Measurements from ENCODE around the gene NOL4. TPM values are rescaled to one million over a fixed set of nuclear protein-coding genes. Genes with fewer than 3 reads are reported as not detected.
"Not testable (repeated sequence)": the region's sequence is repeated elsewhere in the genome, so short reads cannot be mapped to it uniquely, and the experiment has no call there.

Gene NOL4, protein sequence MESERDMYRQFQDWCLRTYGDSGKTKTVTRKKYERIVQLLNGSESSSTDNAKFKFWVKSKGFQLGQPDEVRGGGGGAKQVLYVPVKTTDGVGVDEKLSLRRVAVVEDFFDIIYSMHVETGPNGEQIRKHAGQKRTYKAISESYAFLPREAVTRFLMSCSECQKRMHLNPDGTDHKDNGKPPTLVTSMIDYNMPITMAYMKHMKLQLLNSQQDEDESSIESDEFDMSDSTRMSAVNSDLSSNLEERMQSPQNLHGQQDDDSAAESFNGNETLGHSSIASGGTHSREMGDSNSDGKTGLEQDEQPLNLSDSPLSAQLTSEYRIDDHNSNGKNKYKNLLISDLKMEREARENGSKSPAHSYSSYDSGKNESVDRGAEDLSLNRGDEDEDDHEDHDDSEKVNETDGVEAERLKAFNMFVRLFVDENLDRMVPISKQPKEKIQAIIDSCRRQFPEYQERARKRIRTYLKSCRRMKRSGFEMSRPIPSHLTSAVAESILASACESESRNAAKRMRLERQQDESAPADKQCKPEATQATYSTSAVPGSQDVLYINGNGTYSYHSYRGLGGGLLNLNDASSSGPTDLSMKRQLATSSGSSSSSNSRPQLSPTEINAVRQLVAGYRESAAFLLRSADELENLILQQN
- polyA plus RNA-seq (ENCODE audit: insufficient read length in 12 of 12), result 1 to 10 TPM in 1 of 12 donors, under 1 TPM in 9, not detected in 2; 0.16 to 6.5 (median 0.24) TPM
- long read RNA-seq, donor 1, partial matches to known transcripts, result 0 of 1 reads
- long read RNA-seq, donor 1, other reads (novel, unspliced or antisense), result 0 of 1 reads
- long read RNA-seq, donor 2, result 0 reads
- long read RNA-seq, donor 3, result 0 reads
- long read RNA-seq, donor 4, result 0 reads
- long read RNA-seq, donor 5, result 0 reads
- long read RNA-seq, donor 6, result 0 reads
- long read RNA-seq, donor 7, result 0 reads
- long read RNA-seq, donor 8, result 0 reads
- long read RNA-seq, donor 9, result 0 reads
- long read RNA-seq, donor 10, result 0 reads
- long read RNA-seq, donor 11, result 0 reads

DNA sequence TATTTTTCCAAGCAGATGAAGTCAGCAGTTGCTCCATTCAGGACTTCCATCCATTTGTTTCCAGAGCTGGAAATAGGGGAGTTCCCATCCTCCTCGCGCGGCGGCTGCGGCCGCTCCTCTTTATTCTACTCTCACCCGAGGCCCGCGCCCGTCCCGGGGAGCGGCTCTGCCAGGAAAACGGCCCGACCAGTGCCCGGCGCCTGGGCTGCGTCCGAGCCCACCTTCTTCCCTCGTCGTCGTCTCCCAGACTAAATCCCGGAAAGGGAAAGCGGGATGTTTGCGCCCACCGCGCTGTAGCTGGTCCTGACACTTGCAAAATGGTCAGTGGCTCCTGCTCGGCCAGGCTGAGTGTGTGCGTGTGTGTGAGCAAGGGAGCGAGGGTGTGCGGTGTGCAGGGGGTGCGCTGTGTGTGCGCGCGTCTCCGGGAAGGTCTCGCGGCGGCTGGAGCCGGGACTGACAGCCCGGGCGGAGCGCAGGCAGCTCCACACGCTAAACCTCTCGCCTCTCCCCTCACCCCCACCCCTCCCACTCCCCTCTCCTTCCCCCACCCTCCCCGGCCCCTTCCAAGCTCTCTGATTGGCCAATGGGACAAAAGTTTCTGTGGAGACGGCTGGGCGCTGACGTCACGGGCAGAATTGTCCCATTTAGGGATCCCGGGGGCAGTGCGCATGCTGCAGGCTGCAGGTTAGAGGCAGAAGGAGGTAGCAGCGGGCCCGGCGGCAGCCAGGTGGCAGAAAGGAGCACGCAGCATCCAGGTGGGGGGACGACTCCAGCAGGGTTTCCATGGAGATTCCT lies at the start of gene NOL4:
Gene NOL4, minus strand, starts transcription at position 491 of the 795 bp plus-strand sequence. CDS start 1,660 bp downstream, outside the sequence.
- DNase-seq, result peak; percentile 54

DNA sequence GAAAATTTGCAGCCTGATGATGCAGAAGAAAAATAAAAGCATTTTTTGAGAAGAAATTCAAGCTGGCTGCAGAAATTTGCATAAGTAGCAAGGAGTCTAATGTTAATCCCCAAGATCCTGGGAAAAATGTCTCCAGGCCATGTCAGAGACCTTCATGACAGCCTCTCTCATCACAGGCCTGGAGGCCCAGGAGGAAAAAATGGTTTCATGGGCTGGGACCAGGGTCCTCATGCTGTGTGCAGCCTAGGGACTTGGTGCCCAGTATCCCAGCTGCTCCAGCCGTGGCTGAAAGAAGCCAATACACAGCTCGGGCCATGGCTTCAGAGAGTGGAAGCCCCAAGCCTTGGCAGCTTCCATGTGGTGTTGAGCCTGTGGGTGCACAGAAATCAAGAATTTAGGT lies 41.3 kb upstream of the NOL4 start:
- DNase-seq, result not testable (repeated sequence)

DNA sequence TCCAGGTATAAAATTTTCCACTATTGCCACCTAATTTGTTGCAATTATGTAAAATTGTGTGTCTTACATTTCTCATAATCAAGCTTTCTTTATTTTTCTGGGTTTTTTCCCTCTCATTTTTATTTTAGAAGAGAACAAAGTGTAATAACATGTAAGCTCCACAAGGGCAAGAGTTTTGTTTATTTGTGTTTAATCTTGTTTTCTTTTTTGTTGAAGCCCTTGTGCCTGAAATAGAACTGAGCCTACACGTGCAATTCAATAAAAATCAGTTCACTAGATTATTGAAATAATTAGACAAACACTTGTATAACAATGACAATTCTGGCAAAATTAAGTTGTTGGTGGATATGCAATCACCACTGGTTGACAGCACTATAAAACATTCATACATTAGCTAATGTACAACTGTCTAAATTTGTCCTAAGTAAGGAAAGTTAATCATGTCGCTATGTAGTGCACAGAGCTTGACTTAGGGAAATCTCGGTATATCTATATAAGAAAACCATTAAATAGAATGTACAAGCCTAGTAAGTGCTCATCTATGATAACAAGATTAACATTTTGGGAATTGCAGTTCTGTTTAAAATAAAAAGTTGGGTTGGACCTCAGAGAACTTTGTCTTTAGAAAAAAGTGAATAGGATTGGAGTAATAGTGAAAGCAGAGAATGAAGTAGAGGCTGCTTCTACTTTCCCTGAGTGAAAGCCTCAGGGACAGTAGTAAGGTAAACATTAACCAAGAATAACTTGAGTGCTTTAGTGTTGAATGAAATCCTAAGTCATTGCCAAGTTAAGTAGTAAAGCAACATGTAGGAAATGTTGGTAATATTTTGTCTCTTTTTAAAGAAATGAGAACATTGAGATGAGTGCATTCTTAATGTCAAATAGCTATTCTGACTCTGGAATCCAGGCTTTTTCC lies 37.4 kb upstream of the NOL4 start:
- DNase-seq, result no peak

DNA sequence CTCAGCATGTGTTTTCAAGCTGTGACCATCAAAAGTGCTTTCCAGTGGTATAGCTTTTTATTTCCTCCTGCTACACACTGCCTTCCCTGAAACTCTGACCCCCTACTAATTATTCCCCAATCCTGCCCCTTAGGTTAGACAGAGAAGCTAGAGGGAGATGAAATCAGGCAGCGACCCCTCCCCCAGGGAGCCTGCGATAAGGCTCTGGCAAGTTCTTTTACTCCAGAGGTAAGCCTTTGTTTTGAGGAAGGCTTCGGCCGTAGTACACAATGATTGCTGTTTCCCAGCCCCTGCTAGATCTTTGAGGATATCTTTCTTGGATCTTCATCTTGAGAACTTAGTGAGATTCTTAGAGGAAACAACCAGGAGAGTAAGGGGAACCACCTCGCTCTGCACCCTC lies 33.5 kb upstream of the NOL4 start:
- no peak for DNase-seq

DNA sequence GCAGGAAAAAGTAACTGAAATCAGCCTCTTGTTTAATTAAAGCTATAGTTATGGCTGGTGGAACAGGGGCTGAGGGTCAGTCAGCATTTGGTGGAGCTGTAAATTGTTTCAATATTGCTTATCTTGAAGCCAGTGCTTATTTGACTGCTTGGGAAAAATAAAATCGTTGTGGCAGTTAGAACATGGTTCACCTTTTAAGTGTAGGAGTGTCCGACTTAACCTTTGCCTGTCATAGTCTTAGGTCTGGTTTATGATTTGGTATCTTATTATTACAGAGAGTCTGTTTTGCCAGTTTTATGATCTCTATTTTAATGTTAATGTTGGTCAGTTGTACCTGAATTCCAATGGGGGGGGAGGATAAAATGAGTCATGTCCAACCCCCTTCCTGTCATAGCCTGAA lies 27.2 kb upstream of the NOL4 start:
- DNase-seq, result no peak

DNA sequence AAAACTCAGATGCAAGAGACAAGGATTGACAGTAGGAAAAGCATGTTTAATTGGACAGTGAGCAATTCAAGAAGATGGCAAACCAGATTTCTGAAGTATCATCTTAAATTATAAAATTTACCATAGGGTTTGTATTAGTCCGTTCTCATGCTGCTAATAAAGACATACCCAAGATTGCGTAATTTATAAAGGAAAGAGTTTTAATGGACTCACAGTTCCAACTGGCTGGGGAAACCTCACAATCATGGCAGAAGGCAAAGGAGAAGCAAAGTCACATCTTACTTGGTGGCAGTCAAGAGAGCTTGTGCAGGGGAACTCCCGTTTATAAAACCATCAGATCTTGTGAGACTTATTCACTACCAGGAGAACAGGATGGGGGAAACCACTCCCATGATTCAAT lies 24.0 kb upstream of the NOL4 start:
- DNase-seq, result no peak

DNA sequence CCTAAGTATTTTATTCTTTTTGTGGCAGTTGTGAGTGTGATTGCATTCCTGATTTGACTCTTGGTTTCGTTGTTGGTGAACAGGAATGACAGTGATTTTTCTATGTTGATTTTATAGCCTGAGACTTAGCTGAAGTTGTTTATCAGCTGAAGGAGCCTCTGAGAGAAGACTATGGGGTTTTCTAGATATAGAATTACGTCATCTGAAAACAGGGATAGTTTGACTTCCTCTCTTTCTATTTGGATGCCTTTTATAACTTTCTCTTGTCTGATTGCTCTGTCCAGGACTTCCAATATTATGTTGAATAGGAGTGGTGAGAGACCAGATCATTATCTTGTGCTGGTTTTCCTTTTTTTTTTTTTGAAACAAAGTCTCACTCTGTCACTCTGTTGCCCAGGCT lies 18.0 kb upstream of the NOL4 start:
- DNase-seq, result no peak

DNA sequence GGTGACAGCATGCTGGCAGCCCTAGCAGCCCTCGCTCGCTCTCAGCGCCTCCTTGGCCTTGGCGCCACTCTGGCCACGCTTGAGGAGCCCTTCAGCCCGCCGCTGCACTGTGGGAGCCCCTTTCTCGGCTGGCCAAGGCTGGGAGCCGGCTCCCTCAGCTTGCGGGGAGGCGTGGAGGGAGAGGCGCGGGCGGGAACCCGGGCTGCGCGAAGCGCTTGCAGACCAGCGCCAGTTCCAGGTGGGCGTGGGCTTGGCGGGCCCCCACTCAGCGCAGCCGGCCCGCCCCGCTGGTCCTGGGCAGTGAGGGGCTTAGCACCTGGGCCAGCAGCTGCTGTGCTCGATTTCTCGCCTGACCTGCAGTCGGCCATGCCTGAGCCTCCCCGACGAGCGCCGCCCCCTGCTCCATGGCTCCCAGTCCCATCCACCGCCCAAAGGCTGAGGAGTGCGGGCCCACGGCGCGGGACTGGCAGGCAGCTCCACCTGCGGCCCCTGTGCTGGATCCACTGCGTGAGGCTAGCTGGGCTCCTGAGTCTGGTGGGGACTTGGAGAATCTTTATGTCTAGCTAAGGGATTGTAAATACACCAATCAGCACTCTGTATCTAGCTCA lies 9.2 kb upstream of the NOL4 start:
- DNase-seq, result not testable (repeated sequence)

DNA sequence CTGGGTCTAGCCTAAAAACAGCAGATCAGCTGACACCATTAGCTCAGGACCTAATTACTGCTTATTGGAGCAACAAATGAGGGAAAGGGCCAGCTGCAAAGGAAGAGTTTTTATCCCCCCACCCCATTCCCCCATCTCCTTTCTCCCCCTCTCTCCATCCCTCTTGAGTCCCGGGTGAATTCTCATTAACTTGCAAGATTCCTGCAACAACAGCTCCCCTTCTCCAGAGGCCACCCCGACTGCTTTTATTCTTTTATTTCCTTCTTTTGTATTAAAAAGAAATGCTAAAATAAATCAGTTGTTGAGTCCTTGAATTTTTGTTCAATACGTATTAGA lies 473 bp upstream of the NOL4 start:
- DNase-seq, result no peak

DNA sequence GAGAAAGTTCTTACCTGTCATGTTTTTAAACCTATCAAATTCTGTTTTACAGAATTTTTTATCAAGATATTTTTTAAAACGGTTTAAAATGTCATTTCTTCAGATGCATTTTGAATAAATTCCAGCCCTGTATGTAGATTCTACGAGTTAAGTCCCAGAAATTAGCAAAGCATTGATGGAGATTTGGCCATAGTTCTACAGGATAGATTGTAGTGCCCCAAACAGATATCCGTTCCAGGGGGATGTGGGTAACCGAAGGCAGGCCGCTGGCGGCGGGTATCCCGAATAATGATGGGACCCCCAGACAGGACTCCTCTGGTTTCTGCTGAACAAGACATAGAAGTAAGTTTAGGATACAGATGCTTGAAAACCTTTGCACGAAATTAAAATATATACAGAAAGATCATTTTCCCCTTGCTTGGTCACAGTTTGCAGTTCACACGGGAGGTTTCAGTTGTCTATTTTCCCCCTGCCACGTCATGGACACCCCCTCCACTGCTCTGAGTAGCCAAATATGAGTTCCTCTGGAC lies 755 bp downstream of the NOL4 start:
- no peak for DNase-seq

DNA sequence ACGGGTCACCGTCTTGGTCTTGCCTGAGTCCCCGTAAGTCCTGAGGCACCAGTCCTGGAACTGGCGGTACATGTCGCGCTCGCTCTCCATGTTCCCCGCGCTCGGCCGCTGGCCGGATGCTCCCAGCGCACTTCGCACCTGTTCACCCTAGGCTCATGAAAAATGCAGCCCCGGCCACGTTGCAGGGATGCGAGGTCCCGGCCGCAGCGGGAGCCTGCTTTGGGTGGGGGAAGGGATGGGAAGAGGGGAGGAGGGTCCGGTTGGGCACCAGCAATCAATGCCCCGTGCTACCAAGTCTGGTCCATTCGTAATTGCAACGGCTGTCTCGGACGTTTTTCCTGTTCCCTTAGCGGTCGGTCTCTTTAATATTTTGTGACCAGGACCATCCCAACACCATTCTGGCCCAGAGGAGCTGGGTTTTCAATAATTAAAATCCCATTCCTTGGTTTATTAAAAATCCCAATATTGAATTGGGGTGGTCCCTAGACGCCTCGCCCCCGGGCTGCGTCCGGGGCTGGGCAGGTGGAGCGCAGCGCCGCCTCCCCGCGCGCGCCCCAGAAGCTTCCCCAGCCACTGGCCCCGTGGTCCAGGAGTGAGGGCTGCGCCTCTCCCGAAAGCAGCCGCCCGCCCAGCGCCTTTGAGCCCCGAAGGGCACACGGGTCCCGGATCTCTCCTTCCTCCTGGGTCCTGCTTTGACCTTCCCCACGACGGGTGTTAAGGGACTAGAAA lies 1.4 kb downstream of the NOL4 start:
- DNase-seq, result peak; percentile 13

DNA sequence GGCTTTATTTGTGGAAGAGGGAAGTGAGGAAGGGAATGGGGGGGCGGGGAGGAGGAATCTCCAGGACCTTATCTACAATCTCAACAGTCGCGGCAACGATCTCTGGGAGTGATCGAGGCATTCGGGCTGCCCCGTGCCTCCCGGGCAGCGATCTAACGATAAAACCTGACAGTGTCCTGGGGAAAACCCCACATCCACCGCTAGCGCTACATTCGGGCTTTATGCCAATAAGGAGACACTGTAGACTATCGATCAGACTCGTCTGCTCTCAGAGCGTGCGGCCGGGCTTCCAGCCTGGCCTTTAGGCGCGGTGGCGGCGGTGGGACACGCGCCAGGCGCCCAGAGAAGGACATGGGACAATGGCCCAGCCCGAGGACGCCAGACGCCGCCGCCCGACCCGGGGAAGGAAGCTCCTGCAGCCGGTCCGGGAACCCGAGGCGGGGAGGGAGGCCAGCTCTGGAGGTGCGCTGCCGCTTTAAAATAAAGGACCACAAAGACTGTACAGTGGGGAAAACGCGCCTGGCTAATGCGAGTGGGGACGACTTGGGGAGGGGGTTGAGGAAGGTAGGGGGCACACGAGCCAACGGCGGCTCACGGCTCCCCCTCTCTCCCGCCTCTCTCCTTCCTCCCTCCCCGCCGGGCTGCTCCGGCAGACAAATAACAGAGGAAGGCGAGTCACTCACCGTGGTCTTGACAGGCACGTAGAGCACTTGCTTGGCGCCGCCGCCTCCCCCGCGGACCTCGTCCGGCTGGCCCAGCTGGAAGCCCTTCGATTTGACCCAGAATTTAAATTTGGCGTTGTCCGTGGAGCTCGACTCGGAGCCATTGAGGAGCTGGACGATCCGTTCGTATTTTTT lies 2.2 kb downstream of the NOL4 start:
- DNase-seq, result peak; percentile 32

DNA sequence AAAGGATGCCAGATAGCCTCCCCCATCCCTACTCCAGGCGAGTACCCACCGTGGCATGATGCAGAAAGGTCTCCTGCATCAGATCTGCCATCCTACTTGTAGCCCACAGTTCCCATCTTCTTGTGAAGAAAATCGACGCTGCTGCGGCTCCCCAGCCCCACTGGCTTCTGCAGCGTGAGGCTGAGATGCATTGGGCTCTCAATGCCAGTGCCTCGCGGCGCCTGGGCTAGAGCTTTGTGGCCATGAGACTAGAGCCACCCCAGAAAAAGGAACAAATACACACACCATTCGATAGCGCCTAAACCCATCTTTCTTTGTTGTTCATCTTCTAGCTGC lies 2.8 kb downstream of the NOL4 start:
- DNase-seq, result no peak

DNA sequence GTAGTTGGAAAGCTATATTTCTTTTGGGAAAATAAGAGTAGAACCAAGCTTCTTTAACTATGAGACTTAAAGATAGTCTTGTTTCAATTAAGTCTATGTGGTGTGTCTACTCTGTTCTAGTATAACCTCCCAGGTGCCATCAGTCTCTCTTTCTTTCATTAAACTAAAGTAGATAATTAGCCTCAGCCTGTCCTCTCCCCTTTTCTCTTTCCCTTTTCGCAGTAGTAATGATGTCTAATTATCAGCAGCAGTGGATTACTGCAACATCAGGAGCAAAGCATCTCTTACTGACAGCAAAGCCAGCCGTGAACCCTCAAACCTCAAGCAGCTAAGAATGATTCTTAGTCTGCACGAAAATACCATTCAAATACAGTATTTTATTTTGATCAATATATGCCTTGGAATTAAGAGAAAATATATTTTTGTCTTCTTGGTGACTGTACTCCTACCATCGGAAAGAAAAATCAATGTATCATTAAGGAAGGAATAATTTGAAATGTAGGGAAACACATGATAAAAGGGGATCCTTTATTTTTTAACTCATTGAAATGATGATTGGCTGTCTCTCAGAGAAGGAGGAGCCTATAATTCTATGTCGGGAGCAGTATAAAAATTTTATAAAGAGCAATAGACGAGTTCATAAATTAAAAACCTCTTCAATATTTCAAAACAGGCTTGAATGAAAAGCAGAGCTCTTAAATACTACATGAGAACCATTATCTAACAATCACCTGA lies 4.5 kb downstream of the NOL4 start:
- DNase-seq, result no peak

DNA sequence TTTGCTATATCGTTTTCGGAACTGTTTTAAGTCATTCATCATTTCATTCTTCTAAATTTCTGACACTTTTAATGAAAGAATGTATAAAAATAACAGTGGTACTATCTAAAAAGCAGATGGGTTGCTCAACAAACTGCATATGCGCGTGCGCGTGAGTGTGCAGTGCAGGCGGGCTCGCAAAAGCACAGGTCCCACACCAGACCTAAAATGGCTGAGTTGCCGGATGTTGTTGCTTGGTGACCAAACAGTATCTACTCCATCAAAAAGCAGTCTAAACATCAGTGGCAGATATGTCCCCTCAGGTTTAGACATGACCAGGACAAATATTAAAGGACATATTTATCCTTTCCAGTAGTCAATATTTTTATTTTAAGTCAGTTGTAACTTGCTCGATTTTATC lies 5.1 kb downstream of the NOL4 start:
- DNase-seq, result no peak

DNA sequence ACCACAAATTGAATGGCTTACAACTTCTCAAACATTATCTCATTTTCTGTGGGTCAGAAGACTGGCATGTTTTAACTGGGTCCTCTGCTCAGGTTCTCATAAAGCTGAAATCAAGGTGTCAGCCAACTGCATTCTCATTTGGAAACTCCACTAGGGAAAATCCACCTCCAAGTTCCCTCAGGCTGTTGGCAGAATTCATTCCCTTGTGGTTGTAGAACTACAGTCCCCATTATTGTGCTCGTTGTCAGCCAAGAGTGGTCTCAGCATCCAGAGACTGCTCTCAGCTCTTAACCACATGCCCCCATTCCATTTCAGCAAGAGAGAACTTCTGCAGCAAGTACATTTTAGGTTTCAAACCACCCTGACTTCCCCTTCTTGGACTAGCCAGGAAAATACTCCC lies 12.2 kb downstream of the NOL4 start:
- no peak for DNase-seq

DNA sequence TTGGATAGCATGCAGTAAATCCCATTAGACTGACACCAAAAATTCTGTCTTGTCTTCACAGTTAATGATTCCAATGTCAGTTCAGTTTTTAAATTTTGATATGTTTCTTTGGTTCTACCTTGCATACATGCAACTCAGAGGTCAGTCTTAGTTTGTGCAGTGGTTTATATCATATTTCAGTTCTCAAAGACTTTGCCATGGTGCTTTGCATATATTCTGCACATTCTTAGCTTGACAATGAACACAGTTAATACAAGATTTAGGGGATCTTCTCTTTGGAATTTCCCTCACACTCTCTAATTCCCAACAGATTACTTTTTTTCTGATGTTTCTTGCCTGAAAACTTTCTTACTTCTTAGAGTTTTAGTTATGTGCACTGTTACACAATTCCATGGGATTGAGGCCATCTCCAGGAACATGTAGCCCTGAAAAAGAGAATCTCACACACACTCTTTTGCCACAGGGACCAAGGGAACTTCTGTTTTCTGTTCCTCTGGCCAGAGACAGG lies 17.3 kb downstream of the NOL4 start:
- DNase-seq, result no peak

DNA sequence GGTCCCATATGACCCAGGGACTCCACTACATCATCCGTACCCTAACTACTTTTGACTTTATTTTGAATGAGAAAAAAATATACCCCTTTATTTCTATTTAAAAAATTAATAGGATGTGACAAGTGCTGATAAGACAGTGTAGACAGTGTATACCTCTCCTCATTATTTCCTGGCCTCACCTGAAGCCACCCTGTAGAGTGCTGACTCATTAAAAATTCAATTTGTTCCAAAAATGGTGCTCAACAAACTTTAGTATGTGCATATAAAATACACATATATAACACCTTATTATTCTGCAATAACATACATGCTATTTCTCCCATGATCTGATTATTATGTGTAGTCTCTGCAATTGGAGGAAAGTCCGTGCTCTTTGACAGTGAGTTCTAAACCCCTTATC lies 20.8 kb downstream of the NOL4 start:
- DNase-seq, result no peak

Data from muscle of arm (tissue), 14 donors.